Natural killer cell treated with Interleukin-12 subunit alpha and Interleukin-12 subunit beta and Interleukin-15 and Interleukin-18, amount 100 ng/mL, for 72 hours (primary cell): ENCODE results near the gene PTPA. TPM values are rescaled to one million over a fixed set of nuclear protein-coding genes. Genes with fewer than 3 reads are reported as not detected.

Source experiments
- ATAC-seq, 2 donors: fragments of 150-1000 bp; cut with Tn5 transposase in 1 of 2; sonication (Bioruptor Pico), chemical (Tn5 transposase) in 1 of 2; 2 replicates each; pipeline ENCODE4 v1.10.0; 2021
- DNase-seq: peaks from one replicate; pipeline ENCODE4 v3.0.0; 2022; ENCODE audit warnings: low spot score
- H3K27ac Mint-ChIP-seq, 2 donors: 1 replicate in 1 of 2; 2 replicates in 1 of 2; pipeline ENCODE4 v1.8.0; 2022; ENCODE audit warnings: mixed read lengths in 2 of 2, mild to moderate bottlenecking in 1 of 2, moderate library complexity in 1 of 2
- H3K27me3 Mint-ChIP-seq, 2 donors: 1 replicate in 1 of 2; 2 replicates in 1 of 2; pipeline ENCODE4 v1.8.0; 2022; ENCODE audit warnings: mixed read lengths in 2 of 2
- H3K36me3 Mint-ChIP-seq: one replicate; pipeline ENCODE4 v1.8.0; 2022; ENCODE audit warnings: mixed read lengths
- H3K4me1 Mint-ChIP-seq, 2 donors: 1 replicate in 1 of 2; 2 replicates in 1 of 2; pipeline ENCODE4 v1.8.0; 2022; ENCODE audit warnings: low read depth in 2 of 2, mixed read lengths in 2 of 2, mild to moderate bottlenecking in 1 of 2
- H3K4me3 Mint-ChIP-seq: one replicate; pipeline ENCODE4 v1.8.0; 2022; ENCODE audit warnings: mixed read lengths
- H3K9me3 Mint-ChIP-seq: 2 replicates; pipeline ENCODE4 v1.8.0; 2022; ENCODE audit warnings: mixed read lengths
- total RNA-seq, 2 donors: library from RNA; stranded (reverse); gene quantifications; one replicate each; pipeline ENCODE4 v1.2.3, GENCODE V29; 2022

The PTPA gene
- 100 to 1,000 TPM in 1 of 2 donors, 10 to 100 TPM in 1; 75.7 to 133 TPM for total RNA-seq

- H3K27ac Mint-ChIP-seq, result peak within 1 kb of the TSS; percentile 90 to 93
- no peaks in the 10 kb centered on the region for H3K9me3 Mint-ChIP-seq
- peaks cover 17% of the 10 kb centered on the region in 2 donors for H3K4me1 Mint-ChIP-seq
- ATAC-seq (peak; percentile 93 to 96), DNase-seq (peak; percentile 97)
- H3K27me3 Mint-ChIP-seq, result no peaks in the 10 kb centered on the region
- no peaks in the 10 kb centered on the region for H3K36me3 Mint-ChIP-seq
- peak within 1 kb of the TSS; percentile 92 for H3K4me3 Mint-ChIP-seq
These were observed at the start of gene PTPA, which contains the start of gene CRAT for GRCh38 chr9:129110740-129111527. Gene PTPA, plus strand, starts transcription at chr9:129111415. Its CDS starts 186 bp downstream, at chr9:129111601. Gene CRAT, minus strand, starts transcription at chr9:129110793. Its CDS starts 284 bp downstream, at chr9:129110509.

DNA sequence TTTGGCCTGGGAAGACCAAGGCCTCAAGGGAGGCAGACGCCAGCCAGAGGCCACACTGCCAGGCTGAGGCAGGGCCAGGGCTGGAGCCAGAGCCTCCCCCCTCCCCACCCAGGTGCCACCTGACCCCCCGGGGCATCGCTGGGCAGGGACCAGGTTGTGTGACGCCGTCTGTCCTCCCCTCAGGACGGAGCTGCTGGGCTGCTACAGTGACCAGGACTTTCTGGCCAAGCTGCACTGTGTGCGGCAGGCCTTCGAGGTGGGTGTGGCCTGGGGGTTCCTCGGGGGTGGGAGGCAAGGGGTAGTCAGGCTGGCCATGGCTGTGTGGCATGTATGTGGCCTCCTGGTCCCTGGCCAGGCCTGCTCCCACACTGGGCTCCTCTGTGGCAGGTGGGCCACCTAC, 48.2 kb upstream of the PTPA start:
- ATAC-seq (peak in 1 of 2 donors; percentile 5), DNase-seq (peak; percentile 44)
- H3K9me3 Mint-ChIP-seq, result no peaks in the 10 kb centered on the region
- H3K4me3 Mint-ChIP-seq, result no peak overlapping the region
- no peaks in the 10 kb centered on the region for H3K27me3 Mint-ChIP-seq
- H3K27ac Mint-ChIP-seq, result no peak overlapping the region
- H3K36me3 Mint-ChIP-seq, result no peaks in the 10 kb centered on the region
- peaks cover 2% of the 10 kb centered on the region in 2 donors for H3K4me1 Mint-ChIP-seq

- H3K4me3 Mint-ChIP-seq, result no peak overlapping the region
- peaks cover 7 to 11% of the 10 kb centered on the region in 2 donors for H3K4me1 Mint-ChIP-seq
- H3K27me3 Mint-ChIP-seq, result no peaks in the 10 kb centered on the region
- ATAC-seq (no peak), DNase-seq (peak; percentile 3)
- no peaks in the 10 kb centered on the region for H3K9me3 Mint-ChIP-seq
- no peaks in the 10 kb centered on the region for H3K36me3 Mint-ChIP-seq
- no peak overlapping the region for H3K27ac Mint-ChIP-seq
These were observed 46.7 kb upstream of the PTPA start for GRCh38 chr9:129064499-129064908.

DNA sequence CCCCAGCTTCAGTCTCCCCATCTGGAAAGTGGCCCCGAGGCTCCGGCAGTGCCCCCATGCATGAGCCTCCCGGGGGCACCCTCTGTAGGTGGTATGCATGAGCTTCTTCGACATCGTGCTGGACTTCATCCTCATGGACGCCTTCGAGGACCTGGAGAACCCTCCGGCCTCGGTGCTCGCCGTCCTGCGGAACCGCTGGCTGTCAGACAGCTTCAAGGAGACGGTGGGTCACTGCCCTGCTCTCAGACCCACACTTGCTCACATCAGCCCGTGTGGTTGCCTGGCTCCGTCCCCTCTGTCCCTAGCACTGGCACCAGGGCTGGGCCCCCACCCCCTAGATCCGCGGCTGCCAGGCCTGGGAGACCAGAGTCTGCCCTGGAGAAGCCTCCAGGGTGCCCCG, 43.1 kb upstream of the PTPA start:
- Mint-ChIP-seq H3K4me3 (peak overlapping the region; percentile 80), H3K27me3 (no peaks in the 10 kb centered on the region), H3K9me3 (no peaks in the 10 kb centered on the region)

GRCh38 chr9:129068990-129069861, 42.0 kb upstream of the PTPA start:
- peak; percentile 92 to 94 for ATAC-seq
- H3K27ac Mint-ChIP-seq, result peak overlapping the region; percentile 80 to 90
- H3K9me3 Mint-ChIP-seq, result no peaks in the 10 kb centered on the region
- DNase-seq, result peak; percentile 84
- H3K27me3 Mint-ChIP-seq, result no peaks in the 10 kb centered on the region
- H3K4me1 Mint-ChIP-seq, result peaks cover 7 to 14% of the 10 kb centered on the region in 2 donors
- H3K36me3 Mint-ChIP-seq, result no peaks in the 10 kb centered on the region
- H3K4me3 Mint-ChIP-seq, result peak overlapping the region; percentile 80

More for the DNA sequence above, 43.1 kb upstream of the PTPA start:
- peaks cover 7 to 14% of the 10 kb centered on the region in 2 donors for H3K4me1 Mint-ChIP-seq
- no peak for DNase-seq
- peak overlapping the region; percentile 80 to 90 for H3K27ac Mint-ChIP-seq
- ATAC-seq, result no peak
- H3K36me3 Mint-ChIP-seq, result no peaks in the 10 kb centered on the region

DNA sequence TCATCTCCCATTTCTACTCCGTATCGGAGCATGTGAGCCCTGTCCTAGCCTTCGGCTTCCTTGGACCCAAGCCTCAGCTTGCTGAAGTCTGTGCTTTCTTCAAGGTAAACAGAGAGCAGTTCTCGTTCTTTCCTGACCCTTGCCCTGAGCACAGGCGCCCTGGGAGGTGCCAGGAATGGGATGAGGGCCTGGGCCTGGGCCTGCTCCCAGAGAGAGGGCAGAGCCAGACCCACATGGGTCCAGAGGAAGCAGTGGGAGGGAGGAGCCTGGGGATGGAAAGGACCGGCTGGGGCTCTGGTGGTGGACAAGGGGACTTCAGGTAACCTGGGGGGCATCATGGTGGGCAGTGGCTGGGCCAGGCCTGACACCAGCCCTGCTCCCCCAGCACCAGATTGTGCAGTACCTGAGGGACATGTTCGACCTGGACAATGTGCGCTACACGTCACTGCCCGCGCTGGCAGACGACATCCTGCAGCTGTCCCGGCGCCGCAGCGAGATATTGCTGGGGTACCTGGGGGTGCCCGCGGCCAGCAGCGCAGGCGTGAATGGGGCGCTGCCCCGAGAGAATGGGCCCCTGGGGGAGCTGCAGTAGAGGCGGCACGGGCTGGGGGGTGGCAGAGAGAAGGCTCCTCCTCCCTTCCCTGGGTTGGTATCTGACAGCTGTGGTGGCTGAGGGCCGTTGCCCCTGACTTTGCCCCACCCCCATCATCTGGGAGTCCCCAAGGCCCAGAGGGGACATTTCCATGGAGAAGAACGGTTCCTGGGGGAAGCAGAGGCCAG, 41.2 kb upstream of the PTPA start:
- Mint-ChIP-seq H3K36me3 (no peaks in the 10 kb centered on the region), H3K27ac (peak overlapping the region; percentile 80 to 90), H3K4me1 (peaks cover 7 to 14% of the 10 kb centered on the region in 2 donors), H3K9me3 (no peaks in the 10 kb centered on the region), H3K27me3 (no peaks in the 10 kb centered on the region), H3K4me3 (no peak overlapping the region)
- DNase-seq (no peak), ATAC-seq (no peak)

- Mint-ChIP-seq H3K27me3 (no peaks in the 10 kb centered on the region), H3K9me3 (no peaks in the 10 kb centered on the region), H3K4me3 (no peak overlapping the region), H3K4me1 (peaks cover 7 to 14% of the 10 kb centered on the region in 2 donors), H3K27ac (no peak overlapping the region), H3K36me3 (no peaks in the 10 kb centered on the region)
- ATAC-seq, result no peak
- no peak for DNase-seq
These were observed 40.3 kb upstream of the PTPA start for GRCh38 chr9:129070696-129071525.

DNA sequence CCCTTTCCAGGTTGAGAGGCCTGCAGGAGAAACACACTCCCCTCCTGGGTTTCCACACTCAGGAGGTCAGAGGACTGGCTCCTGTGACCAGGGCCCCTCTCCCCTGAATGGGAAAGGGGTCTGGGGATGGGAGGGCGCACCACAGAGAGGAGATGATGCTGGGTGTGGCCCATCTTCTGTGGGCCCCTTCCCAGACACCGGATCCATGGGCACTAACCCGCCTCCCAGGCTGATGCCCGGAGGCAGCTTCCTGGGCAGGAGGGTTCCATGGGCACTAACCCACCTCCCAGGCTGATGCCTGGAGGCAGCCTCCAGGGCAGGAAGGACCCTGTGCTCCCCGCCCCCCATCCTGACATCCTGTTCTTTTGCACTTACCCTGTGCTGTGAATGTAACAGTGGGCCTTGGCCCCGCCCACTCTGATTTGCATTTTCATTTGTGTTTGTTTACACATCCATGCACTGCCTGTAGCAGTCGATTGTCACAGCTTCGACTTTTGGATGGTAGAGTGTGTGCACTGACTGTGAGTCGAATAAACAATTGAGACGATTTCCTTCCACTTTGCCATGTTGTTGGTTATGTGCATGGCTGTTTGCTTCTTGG, 39.6 kb upstream of the PTPA start:
- ATAC-seq (no peak), DNase-seq (no peak)
- H3K4me1 Mint-ChIP-seq, result peaks cover 7 to 14% of the 10 kb centered on the region in 2 donors
- H3K9me3 Mint-ChIP-seq, result no peaks in the 10 kb centered on the region
- no peak overlapping the region for H3K4me3 Mint-ChIP-seq
- no peak overlapping the region for H3K27ac Mint-ChIP-seq
- no peaks in the 10 kb centered on the region for H3K27me3 Mint-ChIP-seq
- H3K36me3 Mint-ChIP-seq, result no peaks in the 10 kb centered on the region

DNA sequence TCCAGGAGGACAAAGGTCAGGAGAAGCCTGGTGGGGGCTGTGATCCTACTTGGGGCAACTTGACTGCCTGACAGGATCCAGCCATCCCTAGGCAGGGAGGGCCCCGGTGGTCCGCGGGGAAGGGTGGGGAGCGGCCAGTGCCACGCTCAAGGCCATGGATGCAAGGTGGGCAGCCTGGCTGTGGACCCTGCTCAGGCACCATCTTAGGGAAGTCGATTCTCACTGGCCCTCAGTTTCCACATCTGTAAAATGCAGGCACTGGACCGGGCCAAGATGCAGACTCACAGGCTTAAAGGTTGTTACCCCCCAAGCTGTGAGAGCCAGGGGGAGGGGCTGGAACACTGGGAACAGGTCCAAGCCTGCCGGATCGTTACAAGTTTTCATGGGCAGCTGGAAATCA, 39.0 kb upstream of the PTPA start:
- H3K36me3 Mint-ChIP-seq, result no peaks in the 10 kb centered on the region
- no peak for ATAC-seq
- no peak for DNase-seq
- no peak overlapping the region for H3K27ac Mint-ChIP-seq
- H3K4me3 Mint-ChIP-seq, result no peak overlapping the region
- H3K27me3 Mint-ChIP-seq, result no peaks in the 10 kb centered on the region
- H3K9me3 Mint-ChIP-seq, result no peaks in the 10 kb centered on the region
- H3K4me1 Mint-ChIP-seq, result peaks cover 7 to 14% of the 10 kb centered on the region in 2 donors

DNA sequence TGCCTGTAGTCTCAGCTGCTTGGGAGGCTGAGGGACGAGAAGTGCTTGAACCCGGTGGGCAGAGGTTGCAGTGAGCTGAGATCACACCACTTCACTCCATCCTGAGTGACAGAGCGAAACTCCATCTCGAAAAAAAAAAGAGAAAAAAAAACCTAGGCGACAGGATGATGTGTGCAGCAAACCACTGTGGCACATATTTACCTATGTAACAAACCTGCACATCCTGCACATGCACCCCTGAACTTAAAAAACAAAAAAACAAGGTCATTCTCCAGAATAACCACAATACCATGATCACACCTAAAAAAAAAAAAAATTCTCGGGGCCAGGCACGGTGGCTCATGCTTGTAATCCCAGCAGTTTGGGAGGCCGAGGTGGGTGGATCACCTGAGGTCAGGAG, 37.8 kb upstream of the PTPA start:
- no peak overlapping the region for H3K4me3 Mint-ChIP-seq
- H3K9me3 Mint-ChIP-seq, result no peaks in the 10 kb centered on the region
- no peaks in the 10 kb centered on the region for H3K27me3 Mint-ChIP-seq
- ATAC-seq (no peak), DNase-seq (no peak)
- peaks cover 7 to 12% of the 10 kb centered on the region in 2 donors for H3K4me1 Mint-ChIP-seq
- H3K36me3 Mint-ChIP-seq, result no peaks in the 10 kb centered on the region
- no peak overlapping the region for H3K27ac Mint-ChIP-seq

DNA sequence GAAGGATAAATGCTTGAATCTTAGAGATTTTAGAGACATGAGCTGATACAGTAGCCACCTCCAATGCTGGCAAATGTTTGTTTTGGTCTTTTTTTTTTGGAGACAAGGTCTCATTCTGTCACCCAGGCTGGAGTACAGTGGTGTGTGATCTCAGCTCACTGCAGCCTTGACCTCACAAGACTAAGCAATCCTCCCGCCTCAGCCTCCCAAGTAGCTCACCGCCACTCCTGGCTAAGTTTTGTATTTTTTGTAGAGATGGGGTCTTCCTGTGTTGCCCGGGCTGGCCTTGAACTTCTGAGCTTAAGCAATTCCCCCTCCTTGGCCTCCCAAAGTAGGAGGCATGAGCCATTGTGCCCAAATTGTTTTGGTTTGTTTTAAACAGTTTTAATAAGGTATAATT, 37.1 kb upstream of the PTPA start:
- H3K4me1 Mint-ChIP-seq, result peaks cover 6% of the 10 kb centered on the region in 2 donors
- no peak for DNase-seq
- H3K36me3 Mint-ChIP-seq, result no peaks in the 10 kb centered on the region
- no peak overlapping the region for H3K27ac Mint-ChIP-seq
- H3K9me3 Mint-ChIP-seq, result no peaks in the 10 kb centered on the region
- H3K4me3 Mint-ChIP-seq, result no peak overlapping the region
- H3K27me3 Mint-ChIP-seq, result no peaks in the 10 kb centered on the region
- ATAC-seq, result no peak

DNA sequence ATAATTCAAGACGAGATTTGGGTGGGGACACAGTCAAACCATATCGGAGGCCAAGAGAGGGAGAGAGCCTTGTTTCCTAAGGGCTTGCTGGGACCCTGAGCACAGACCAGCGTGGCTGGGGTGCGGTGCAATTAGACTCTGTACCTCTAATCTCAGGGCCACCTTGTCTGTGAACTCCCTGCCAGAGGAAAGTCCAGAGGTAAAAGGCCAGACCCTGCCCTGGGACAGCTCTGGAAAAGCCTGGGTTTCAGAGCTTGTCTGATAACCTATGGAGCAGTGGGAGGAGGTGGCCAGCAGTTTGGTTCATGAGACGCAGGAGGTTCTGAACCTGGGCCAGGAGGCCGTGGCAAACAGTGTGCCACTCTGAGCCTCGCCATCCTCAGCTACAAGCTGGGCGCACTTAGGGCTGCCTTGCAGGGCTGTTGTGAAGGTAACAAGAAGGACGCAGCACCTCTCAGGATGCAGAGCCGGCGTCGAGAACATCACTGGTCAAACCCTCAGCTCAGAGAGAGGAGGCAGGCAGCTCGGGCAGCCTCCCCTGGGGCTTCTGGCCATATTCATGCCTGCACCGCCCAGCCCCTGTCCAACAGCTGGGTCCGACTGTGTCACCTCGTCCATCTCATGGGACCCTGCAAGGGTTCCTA, 35.1 kb upstream of the PTPA start:
- no peak for DNase-seq
- ATAC-seq, result no peak
- Mint-ChIP-seq H3K36me3 (no peaks in the 10 kb centered on the region), H3K4me3 (no peak overlapping the region), H3K27ac (no peak overlapping the region), H3K4me1 (peaks cover 7 to 20% of the 10 kb centered on the region in 2 donors), H3K27me3 (no peaks in the 10 kb centered on the region), H3K9me3 (no peaks in the 10 kb centered on the region)
